K562 (cell line): ENCODE measurements around the gene PFKL. TPM values are rescaled to one million over a fixed set of nuclear protein-coding genes. Genes with fewer than 3 reads are reported as not detected.

Experiments
- ARID4B ChIP-seq: sonication (generic); formaldehyde crosslinking; IDR thresholded peaks from 2 replicates; pipeline ENCODE4 v1.8.0; 2022; ENCODE audit warnings: mild to moderate bottlenecking, missing genetic modification reagents
- CHD1 ChIP-seq: fragments of 200-600 bp; sonication (generic); IDR thresholded peaks from one replicate; pipeline ENCODE4 v1.6.1; 2012; ENCODE audit warnings: mild to moderate bottlenecking, moderate library complexity, low read length, inconsistent platforms
- GABPA ChIP-seq: fragments of 200-800 bp; sonication (Bioruptor generic); conservative IDR thresholded peaks from 2 replicates; pipeline ENCODE4 v1.6.1; 2016; ENCODE audit warnings: low read depth, missing genetic modification characterization, missing compliant biosample characterization
- GMEB1 ChIP-seq: fragments of 250-450 bp; sonication (Bioruptor Pico); IDR thresholded peaks from 2 replicates; pipeline ENCODE4 v1.4.0; 2020; ENCODE audit warnings: mild to moderate bottlenecking
- KDM5B ChIP-seq: fragments of 200-600 bp; sonication (generic); IDR thresholded peaks from 2 replicates; pipeline ENCODE4 v1.6.1; 2012; ENCODE audit warnings: low read depth, mild to moderate bottlenecking, moderate library complexity, low read length, control low read depth, inconsistent platforms; ENCODE audit not compliant: insufficient replicate concordance
- KLF13 ChIP-seq: fragments of 450-650 bp; IDR thresholded peaks from 2 replicates; pipeline ENCODE4 v1.6.1; 2016; ENCODE audit warnings: missing genetic modification characterization, low read depth, mild to moderate bottlenecking, missing compliant biosample characterization, moderate library complexity, borderline replicate concordance
- MTA2 ChIP-seq: fragments of 450-650 bp; IDR thresholded peaks from 2 replicates; pipeline ENCODE4 v1.6.1; 2016; ENCODE audit warnings: low read depth
- NFIC ChIP-seq: fragments of 450-650 bp; IDR thresholded peaks from 2 replicates; pipeline ENCODE4 v1.6.1; 2017; ENCODE audit warnings: mild to moderate bottlenecking, inconsistent platforms
- PHB2 ChIP-seq: fragments of 450-650 bp; IDR thresholded peaks from 2 replicates; pipeline ENCODE4 v1.6.1; 2017; ENCODE audit warnings: low read depth
- PHF8 ChIP-seq: fragments of 200-600 bp; sonication (generic); IDR thresholded peaks from 2 replicates; pipeline ENCODE4 v1.6.1; 2012; ENCODE audit warnings: mixed run types, mild to moderate bottlenecking, inconsistent platforms, low read length, moderate library complexity, borderline replicate concordance
- PKNOX1 ChIP-seq: fragments of 450-650 bp; IDR thresholded peaks from 2 replicates; pipeline ENCODE4 v1.6.1; 2016
- POLR2A ChIP-seq: fragments of 450-650 bp; conservative IDR thresholded peaks from 2 replicates; pipeline ENCODE4 v1.6.1; 2016
- PYGO2 ChIP-seq: fragments of 450-650 bp; IDR thresholded peaks from 2 replicates; pipeline ENCODE4 v1.6.1; 2016; ENCODE audit warnings: mild to moderate bottlenecking, missing genetic modification characterization, moderate library complexity, missing compliant biosample characterization
- RBM39 ChIP-seq: fragments of 200-400 bp; formaldehyde crosslinking; optimal IDR thresholded peaks from 2 replicates; pipeline ENCODE3; 2018; ENCODE audit warnings: low read depth, low read length
- SAFB ChIP-seq: fragments of 200-400 bp; formaldehyde crosslinking; IDR thresholded peaks from 2 replicates; pipeline ENCODE4 v1.6.1; 2017; ENCODE audit warnings: low read depth, low read length, borderline replicate concordance
- SUPT5H ChIP-seq: fragments of 450-650 bp; IDR thresholded peaks from 2 replicates; pipeline ENCODE4 v1.6.1; 2016
- UBTF ChIP-seq, 2 experiments: IDR thresholded peaks; 2 replicates each; pipeline ENCODE4 v1.6.1; 2012; ENCODE audit warnings: improper control_type of control experiment in 2 of 2, low read depth in 2 of 2, low read length in 2 of 2, borderline replicate concordance in 1 of 2
- ZBTB7A ChIP-seq: IDR thresholded peaks from 2 replicates; pipeline ENCODE4 v1.6.1; 2011; ENCODE audit warnings: low read depth, mild to moderate bottlenecking, low read length, moderate library complexity, borderline replicate concordance; ENCODE audit not compliant: control insufficient read depth
- ZFX ChIP-seq: sonication (generic); formaldehyde crosslinking; IDR thresholded peaks from 2 replicates; pipeline ENCODE4 v1.8.0; 2022; ENCODE audit warnings: mild to moderate bottlenecking, missing genetic modification reagents, moderate library complexity
- polyA plus RNA-seq, 8 experiments: library from polyadenylated mRNA; depleted of rRNA in 4 of 8; stranded (reverse) in 5 of 8; unstranded in 3 of 8; fragments of >200 nt; fragmentation: Nextera tagmentation in 2 of 8; fragmentation: Illumina TruSeq in 1 of 8; extraction: Ambion mirVana in 2 of 8; extraction: Trizol in 1 of 8; gene quantifications; 2 replicates each; pipeline versions ENCODE4 v1.2.1 to v1.2.3, GENCODE V29; 2011 to 2014; ENCODE audit warnings: inconsistent platforms in 1 of 8, missing spikeins in 1 of 8
- total RNA-seq, 7 experiments: library from RNA; depleted of rRNA in 6 of 7; stranded (reverse); fragments of >200 nt in 6 of 7; fragmentation: Illumina TruSeq in 2 of 7; extraction: Trizol in 2 of 7; gene quantifications; 2 replicates each; pipeline versions ENCODE4 v1.2.1 to v1.2.3, GENCODE V29; 2011 to 2021; ENCODE audit warnings: low replicate concordance in 1 of 7

The PFKL gene
- total and polyA plus RNA-seq, 9 of the 15 experiments (the other 6 are each of a cell fraction or from before 2014, with no cell fraction given): 1.1 to 124 (median 45.6) TPM

GRCh38 chr21:44300262-44300959 is 558 bp downstream of the PFKL start (continued):
- TF ChIP-seq GMEB1 (CRISPR knock-in tag) (no peak), ZBTB7A (peak; percentile 45; the same call in 1 of the 2 replicates), CHD1 (peak; percentile 72), NFIC (peak; percentile 29; the same call in 1 of the 2 replicates), KLF13 (peak; percentile 53; the same call in 1 of the 2 replicates), PHB2 (no peak), ZFX (CRISPR knock-in tag) (peak; percentile 47), RBM39 (no peak), GABPA (peak; percentile 64), MTA2 (no peak), PHF8 (peak; percentile 32; the same call in 1 of the 2 replicates), PYGO2 (tag) (no peak), POLR2A (peak; percentile 67), SAFB (no peak), ARID4B (CRISPR knock-in tag) (peak; percentile 81), PKNOX1 (no peak), UBTF (IDR thresholded peaks at IDR 0.05; ENCODE audit: borderline replicate concordance in 1 of 2, low read depth in 2 of 2, low read length in 2 of 2) (0 out of 4 replicates have a peak, but pooled peaks of 1 of the 2 experiments have one; percentile 68), KDM5B (peak; percentile 49), SUPT5H (peak; percentile 19)
